GM19193 (cell line): ENCODE results near the gene MUTYH.

ENCODE experiments used
- POLR2A ChIP-seq: IDR thresholded peaks from 4 replicates; pipeline ENCODE4 v1.6.1; 2011; ENCODE audit not compliant: insufficient read depth, insufficient read length; ENCODE audit errors: extremely low read depth

The MUTYH gene

DNA sequence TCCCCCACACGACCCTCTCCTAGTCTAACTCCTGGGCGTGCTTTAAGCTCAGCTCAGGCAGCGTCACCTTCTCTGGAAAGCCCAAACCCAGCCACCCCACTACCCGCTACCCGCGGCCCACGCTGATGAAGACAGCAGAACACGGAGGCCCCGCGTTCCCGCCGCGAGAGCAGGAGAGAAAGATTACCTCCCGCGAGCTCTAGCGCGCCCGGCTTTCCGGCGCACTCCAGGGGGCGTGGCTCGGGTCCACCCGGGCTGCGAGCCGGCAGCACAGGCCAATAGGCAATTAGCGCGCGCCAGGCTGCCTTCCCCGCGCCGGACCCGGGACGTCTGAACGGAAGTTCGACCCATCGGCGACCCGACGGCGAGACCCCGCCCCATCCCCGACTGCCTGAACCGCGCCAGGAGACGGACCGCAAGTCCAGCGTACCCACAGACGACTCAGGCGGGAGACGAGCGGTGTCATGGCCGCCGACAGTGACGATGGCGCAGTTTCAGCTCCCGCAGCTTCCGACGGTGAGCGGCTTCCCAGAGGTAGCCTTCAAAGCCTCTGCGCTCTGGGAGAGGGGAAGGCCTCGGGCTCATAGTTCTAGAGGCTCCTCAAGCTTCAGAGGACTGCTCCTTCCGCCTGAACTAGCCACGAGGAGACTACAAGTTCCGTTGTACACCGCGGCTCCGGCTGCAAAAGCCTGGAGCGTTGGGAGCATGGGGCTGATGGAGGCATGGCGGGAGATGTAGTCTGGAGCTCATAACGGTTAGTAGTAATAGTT is at the start of gene MUTYH, which contains the start of gene TOE1:
Gene MUTYH (minus strand): TSS at position 652 of the 770 bp plus-strand sequence. CDS start 5,935 bp downstream, outside the sequence.
Gene TOE1 (plus strand): TSS at position 382 of the 770 bp plus-strand sequence. CDS start 83 bp downstream, at position 465.
- TF ChIP-seq POLR2A, result peak; percentile 84

DNA sequence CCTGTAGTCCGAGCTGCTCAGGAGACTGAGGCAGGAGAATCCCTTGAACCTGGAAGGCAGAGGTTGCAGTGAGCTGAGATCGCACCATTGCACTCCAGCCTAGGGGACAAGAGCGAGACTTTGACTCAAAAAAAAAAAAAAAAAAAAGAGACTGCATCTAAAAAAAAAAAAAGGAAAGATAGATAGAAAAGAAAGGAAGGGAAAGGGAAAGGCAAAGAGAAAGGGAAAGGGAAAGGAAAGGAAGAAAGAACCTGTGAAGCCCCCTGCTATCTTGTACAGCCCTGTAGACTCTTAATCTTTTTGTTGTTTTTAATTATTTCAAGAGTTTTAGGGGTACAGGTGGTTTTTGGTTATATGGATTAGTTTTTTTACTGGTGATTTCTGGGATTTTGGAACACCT is 46.0 kb upstream of the MUTYH start:
- TF ChIP-seq POLR2A, result no peak

DNA sequence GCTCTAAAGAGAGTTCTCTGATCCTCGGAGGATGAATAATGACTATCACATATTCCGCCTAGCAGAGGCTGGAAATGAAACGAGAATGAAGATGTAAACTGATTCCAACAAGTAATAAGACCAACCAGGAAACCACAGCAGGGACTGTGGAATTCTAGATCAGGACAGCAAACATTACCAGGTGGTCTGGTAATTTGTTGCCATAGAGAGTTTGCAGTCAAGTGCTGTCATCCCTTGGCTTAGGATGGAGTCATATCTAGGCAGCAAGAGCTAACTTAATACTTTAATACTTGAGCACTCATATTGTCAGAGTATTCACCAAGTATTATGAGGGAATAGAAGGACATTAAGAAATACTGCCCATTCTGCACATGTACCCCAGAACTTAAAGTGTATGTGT is 45.1 kb upstream of the MUTYH start:
- no peak for TF ChIP-seq POLR2A

- no peak for TF ChIP-seq POLR2A
Observed at GRCh38 chr1:45383191-45383590, 43.0 kb upstream of the MUTYH start.

DNA sequence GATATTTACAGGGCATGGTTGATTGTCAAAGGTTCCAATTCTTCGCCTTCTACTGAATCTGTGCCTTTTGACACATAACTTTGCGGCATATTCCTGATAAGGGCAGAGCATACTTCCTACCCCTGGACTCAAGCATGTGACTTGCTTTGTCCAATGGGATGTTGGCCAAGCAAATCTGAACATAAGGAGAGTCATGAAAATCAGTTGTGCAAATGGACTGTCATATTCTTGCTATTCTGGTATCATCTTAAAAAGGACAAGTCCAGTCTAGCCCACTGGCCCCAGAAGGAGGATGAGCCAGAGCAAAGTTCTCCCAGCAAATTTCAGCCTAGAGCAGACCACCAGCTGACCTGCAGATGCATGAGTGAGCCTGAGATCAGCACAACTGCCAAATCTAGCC is 41.0 kb upstream of the MUTYH start:
- TF ChIP-seq POLR2A, result no peak

- TF ChIP-seq POLR2A, result no peak
Observed at GRCh38 chr1:45380730-45381129, 40.5 kb upstream of the MUTYH start.

- no peak for TF ChIP-seq POLR2A
Observed at GRCh38 chr1:45380125-45380524, 39.9 kb upstream of the MUTYH start.

DNA sequence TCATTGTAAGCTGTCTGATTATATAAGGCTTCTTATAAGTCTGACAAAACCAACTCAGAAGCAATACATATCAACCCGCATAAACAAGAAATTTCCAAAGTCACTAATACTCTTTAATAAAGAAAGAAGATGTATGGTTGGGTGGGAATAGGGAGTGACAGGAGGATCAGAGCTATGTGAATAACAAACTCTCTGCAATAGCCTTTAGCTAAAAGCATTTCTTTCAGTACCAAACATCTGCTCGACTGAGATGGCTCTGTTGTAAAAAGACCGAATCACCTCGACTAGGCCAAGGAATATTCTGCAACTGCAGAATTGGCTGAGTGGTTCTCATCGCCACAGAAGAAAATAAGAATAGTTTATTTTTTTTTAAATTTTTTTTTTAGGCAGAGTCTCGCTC is 39.3 kb upstream of the MUTYH start:
- TF ChIP-seq POLR2A, result no peak

DNA sequence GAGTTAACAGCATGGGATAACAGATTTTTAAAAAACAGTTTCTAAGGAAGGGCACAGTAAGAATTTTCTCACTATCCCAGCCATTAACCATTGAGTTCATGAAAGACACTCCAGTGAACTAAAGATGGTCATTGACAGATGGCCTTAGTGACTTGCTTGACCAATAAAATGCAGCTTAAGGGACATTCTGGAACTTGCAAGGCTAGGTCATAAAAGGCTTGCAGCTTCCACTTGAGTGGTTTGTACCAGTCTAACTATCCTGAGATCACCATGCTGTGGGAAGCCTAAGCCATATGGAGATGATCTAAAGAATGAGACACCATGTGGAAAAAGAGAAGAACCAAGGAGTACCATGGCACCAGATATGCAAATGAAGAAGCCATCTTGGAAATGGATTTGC is 37.9 kb upstream of the MUTYH start:
- TF ChIP-seq POLR2A, result no peak

- no peak for TF ChIP-seq POLR2A
Observed at GRCh38 chr1:45375104-45376090, 35.2 kb upstream of the MUTYH start.

GRCh38 chr1:45373573-45373972 is 33.3 kb upstream of the MUTYH start:
- TF ChIP-seq POLR2A, result no peak

GRCh38 chr1:45370575-45370974 is 30.3 kb upstream of the MUTYH start:
- TF ChIP-seq POLR2A, result no peak

DNA sequence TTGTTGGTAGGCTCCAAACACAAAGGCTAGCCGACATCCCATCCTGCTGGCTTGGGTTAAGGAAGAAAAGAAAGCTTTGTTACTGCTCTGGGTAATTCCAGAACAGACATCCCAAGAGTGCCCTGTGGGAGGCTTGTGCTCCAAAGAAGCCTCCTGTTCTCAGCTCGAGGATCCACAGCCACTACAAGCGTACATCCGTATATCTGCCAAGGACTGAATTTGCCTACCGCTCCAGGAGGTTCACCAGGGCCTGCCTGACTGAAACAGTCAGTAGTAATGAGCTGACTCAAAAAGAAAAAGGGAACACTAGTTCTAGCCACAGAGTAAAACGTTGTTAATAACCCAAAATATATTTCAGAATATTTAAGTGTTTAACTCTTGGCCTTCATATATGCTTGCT is 24.8 kb upstream of the MUTYH start:
- TF ChIP-seq POLR2A, result no peak

DNA sequence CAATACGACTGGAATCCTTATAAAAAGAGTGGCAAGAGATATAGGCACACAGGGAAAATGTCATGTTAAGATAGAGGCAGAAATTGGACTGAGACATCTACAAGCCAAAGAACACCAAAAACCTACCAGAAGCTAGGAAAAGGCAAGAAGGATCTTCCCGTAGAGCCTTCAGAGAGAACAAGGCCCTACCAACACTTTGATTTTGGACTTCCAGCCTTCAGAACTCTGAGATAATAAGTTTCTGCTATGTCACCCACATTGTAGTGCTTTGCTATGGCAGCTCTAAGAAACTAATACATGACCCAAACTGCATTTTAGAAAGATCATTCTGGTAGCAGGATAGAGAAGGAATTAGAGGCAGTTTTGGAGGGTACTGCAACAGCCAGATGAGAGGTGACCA is 24.1 kb upstream of the MUTYH start:
- TF ChIP-seq POLR2A, result no peak

DNA sequence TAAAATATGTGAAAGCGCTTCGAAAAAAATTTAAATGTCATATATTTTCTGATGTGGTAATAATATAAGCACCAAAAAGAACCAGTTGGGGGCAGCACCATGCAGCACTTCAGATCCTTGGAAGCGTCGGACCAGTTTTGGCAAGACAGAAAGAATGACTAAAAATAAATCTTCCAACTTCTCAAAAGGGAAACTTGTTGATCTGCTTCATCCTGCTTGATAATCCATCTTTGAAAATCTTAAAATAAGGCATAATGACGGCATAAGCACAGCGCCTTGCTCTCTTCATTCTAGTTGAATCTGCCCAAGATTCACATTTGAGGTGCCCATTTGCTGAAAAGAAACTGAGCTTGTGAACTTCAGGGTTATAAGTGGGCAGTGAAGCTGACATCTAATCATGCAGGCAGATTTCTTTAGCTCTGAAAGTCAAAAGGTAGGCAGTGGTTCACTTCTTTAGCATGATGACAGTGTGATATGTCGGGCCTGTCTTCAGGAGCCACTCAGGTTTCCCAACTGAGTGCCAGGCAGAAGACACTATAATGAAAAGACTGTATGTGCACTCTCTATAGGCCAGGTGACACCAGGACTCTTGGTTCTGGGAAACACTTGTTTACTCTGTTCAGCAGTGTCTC is 19.8 kb upstream of the MUTYH start:
- TF ChIP-seq POLR2A, result no peak
